GM19397 (cell line): ENCODE data around the gene CD248.
"Not testable (repeated sequence)": the region's sequence is repeated elsewhere in the genome, so short reads cannot be mapped to it uniquely, and the experiment has no call there.

ENCODE experiments used
- ATAC-seq: cut with Tn5 transposase; IDR thresholded peaks from one replicate; pipeline ENCODE4 v1.9.1; 2021; ENCODE audit warnings: mild to moderate bottlenecking, moderate library complexity; ENCODE audit not compliant: unreplicated experiment

The CD248 gene, protein sequence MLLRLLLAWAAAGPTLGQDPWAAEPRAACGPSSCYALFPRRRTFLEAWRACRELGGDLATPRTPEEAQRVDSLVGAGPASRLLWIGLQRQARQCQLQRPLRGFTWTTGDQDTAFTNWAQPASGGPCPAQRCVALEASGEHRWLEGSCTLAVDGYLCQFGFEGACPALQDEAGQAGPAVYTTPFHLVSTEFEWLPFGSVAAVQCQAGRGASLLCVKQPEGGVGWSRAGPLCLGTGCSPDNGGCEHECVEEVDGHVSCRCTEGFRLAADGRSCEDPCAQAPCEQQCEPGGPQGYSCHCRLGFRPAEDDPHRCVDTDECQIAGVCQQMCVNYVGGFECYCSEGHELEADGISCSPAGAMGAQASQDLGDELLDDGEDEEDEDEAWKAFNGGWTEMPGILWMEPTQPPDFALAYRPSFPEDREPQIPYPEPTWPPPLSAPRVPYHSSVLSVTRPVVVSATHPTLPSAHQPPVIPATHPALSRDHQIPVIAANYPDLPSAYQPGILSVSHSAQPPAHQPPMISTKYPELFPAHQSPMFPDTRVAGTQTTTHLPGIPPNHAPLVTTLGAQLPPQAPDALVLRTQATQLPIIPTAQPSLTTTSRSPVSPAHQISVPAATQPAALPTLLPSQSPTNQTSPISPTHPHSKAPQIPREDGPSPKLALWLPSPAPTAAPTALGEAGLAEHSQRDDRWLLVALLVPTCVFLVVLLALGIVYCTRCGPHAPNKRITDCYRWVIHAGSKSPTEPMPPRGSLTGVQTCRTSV

GRCh38 chr11:66316849-66317251 is at the start of gene CD248:
Gene CD248, minus strand, starts transcription at chr11:66317044. Its CDS starts 17 bp downstream, at chr11:66317027.
- ATAC-seq, result no peak

- ATAC-seq, result no peak
Measured at GRCh38 chr11:66365711-66366619, 49.1 kb upstream of the CD248 start.

GRCh38 chr11:66365166-66365565 is 48.3 kb upstream of the CD248 start:
- no peak for ATAC-seq

GRCh38 chr11:66363805-66364535 is 47.1 kb upstream of the CD248 start:
- no peak for ATAC-seq

DNA sequence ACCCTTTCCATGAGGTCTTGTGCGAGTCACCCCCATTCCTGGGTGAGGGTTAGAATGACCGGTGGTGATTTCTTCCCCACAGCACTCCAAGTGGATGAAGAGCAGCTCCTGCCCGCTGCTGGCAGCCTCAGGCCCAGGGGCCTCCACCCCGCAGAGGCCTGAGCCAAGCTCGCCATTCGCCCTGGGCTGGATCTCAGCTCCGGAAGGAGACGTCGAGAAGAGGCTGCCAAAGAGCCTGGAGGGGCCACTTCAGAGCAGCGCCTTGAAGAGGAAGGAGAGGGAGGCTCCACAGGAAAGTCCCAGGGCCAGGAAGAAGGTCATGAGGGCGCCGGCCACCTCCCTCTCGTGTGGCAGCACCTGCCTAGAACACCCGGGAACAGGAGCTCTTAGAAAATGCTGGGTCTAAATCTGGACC is 46.4 kb upstream of the CD248 start:
- no peak for ATAC-seq

GRCh38 chr11:66362481-66363147 is 45.8 kb upstream of the CD248 start:
- ATAC-seq, result no peak

DNA sequence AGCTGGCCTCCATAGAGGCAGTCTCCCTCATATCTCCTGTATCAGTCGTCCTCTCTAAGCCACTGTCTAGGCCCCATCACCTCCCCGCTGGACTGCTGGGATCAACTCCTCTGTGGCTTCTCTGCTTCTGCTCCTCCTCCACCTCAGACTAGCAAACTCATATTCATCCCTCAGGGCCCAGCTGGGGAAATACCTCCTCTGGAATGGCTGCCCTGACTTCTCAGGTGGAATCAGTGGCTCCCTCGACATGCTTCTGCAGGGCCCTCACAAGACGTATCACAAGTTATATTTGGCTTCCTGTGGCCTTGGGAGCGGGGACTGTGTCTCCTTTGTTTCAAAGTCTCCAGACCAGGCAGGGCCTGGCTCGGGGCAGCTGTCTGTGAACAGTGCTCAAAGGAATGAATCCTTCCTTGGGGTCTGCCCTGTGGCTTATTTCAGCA is 44.7 kb upstream of the CD248 start:
- ATAC-seq, result no peak

- ATAC-seq, result no peak
Measured at GRCh38 chr11:66360406-66361073, 43.7 kb upstream of the CD248 start.

- ATAC-seq, result no peak
Measured at GRCh38 chr11:66359662-66360087, 42.8 kb upstream of the CD248 start.

DNA sequence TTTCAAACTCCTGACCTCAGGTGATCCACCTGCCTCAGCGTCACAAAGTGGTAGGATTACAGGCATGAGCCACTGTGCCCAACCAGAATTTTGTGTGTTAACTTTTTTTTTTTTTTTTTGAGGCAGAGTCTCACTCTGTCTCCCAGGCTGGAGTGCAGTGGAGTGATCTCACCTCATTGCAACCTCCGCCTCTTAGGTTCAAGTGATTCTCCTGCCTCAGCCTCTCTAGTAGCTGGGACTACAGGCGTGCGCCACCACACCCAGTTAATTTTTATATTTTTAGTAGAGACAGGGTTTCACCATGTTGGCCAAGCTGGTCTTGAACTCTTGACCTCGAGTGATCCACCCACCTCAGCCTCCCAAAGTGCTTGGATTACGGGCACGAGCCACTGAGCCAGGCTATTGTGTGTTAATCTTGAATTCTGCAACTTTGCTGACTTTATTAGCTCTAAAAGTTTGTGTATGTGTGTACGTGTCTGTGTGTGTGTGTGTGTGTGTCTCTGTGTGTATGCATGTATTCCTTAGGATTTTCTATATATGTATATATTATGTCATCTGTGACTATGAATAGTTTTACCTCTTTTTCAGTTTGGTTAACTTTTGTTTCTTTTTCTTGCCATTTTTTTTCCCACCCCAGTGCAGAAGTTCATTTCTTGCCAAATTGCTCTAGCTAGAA is 33.9 kb upstream of the CD248 start:
- not testable (repeated sequence) for ATAC-seq

- ATAC-seq, result no peak
Measured at GRCh38 chr11:66349084-66349386, 32.2 kb upstream of the CD248 start.

- peak; percentile 47 for ATAC-seq
Measured at GRCh38 chr11:66347425-66348276, 30.8 kb upstream of the CD248 start, which contains the start of gene B4GAT1. Gene B4GAT1, minus strand, starts transcription at chr11:66347629. Its CDS starts 84 bp downstream, at chr11:66347545.

DNA sequence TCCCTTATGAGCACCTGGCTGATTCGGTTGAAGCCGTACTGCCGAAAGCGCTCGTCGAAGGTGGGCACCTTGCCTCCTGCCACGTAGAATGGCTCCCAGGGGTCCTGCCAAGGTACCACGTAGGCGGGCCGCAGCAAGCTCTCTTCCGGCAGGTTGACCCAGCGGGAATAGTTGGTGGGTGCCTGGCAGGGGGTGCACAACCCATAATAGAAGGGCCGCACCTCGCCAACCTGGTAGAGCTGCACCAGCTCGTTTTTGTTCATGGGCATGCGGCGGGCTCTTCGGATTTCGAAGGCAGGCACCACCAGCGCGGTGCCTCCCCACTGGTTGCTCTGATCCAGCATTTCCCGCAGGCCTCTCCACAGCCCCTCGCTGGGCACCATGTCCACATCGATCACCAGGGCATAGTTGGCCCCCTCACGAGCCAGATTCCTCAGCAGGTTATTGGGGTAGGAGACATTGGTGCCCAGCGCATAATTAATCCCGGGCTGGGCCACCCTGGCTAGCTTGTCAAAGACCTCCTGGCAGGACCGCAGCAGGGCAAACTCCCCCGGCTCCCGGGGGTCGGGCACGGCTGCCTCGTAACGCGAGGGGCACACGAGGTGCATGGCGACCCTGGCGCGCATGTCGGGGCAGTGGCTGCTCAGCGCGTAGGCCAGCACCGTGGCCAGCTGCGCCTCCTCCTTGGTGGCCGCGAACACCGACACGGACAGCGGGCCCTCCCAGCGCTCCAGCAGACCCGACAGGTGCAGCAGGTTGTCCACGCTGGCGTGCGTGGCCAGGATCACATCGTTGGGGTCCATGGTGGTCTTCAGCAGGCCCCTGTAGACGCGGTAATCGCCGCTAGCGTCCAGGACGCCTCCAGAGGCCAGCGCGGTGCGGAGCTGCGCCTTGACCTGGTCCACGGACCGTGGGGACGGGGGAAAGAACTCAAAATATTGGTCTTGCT is 29.9 kb upstream of the CD248 start:
- no peak for ATAC-seq

- ATAC-seq, result peak; percentile 9
Measured at GRCh38 chr11:66345316-66345649, 28.4 kb upstream of the CD248 start.

- peak; percentile 66 for ATAC-seq
Measured at GRCh38 chr11:66344550-66345315, 27.9 kb upstream of the CD248 start, which contains the start of gene BRMS1. Gene BRMS1, minus strand, starts transcription at chr11:66345104. Its CDS starts 2,870 bp downstream, at chr11:66342234.

DNA sequence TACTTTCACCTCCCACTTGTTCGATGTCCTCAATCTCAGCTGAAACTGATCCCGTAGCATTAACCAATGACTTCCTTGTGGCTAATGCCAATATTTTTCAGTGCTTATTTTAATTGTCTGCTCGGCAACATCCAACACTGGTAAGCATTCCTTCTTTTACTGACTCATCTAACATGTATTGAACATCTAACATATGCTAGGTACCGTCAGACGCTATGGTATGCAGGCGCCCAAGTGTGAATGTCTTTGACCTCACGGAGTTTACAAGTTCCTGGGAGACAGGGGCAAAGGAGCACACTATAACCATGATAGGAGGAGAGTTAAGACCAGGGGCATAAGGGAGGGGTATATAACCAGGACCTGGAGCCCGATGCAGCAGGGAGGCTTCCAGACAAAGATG is 26.3 kb upstream of the CD248 start:
- ATAC-seq, result no peak
